Liver (tissue), 2 donors: ENCODE measurements around the gene MAMSTR.

Experiments
- TAF1 ChIP-seq: conservative IDR thresholded peaks from 2 replicates; pipeline ENCODE4 v1.6.1; 2016; ENCODE audit warnings: antibody characterized with exemption, mild to moderate bottlenecking
- TF ChIP-seq, protein P1 (sequence below): IDR thresholded peaks from 2 replicates; pipeline ENCODE4 v1.6.1; 2016; ENCODE audit warnings: antibody characterized with exemption
- donor health status: healthy.

DNA sequence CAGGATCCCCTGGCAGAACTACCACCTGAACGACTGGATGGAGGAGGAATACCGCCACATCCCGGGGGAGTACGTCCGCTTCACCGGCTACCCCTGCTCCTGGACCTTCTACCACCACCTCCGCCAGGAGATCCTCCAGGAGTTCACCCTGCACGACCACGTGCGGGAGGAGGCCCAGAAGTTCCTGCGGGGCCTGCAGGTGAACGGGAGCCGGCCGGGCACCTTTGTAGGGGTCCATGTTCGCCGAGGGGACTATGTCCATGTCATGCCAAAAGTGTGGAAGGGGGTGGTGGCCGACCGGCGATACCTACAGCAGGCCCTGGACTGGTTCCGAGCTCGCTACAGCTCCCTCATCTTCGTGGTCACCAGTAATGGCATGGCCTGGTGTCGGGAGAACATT is 16.2 kb downstream of the MAMSTR start:
- TF ChIP-seq, protein P1, sequence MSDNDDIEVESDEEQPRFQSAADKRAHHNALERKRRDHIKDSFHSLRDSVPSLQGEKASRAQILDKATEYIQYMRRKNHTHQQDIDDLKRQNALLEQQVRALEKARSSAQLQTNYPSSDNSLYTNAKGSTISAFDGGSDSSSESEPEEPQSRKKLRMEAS, result no peak
- TF ChIP-seq TAF1, result no peak
